Uterus (tissue), 4 donors: ENCODE results near the gene KLF6. TPM values are rescaled to one million over a fixed set of nuclear protein-coding genes. Genes with fewer than 3 reads are reported as not detected.
A peak's percentile ranks its signal among the peaks of the same experiment; 100 is the strongest.

ENCODE experiments used
- DNase-seq, 2 donors: peaks; one replicate each; pipeline ENCODE4 v3.0.0-alpha.2; 2019 to 2020
- H3K27ac ChIP-seq, 2 donors: fragments of 200-600 bp; sonication (generic); 1 replicate in 1 of 2; 2 replicates in 1 of 2; pipeline ENCODE4 v1.5.1; 2016 to 2018
- H3K27me3 ChIP-seq, 2 donors: fragments of 200-600 bp; sonication (generic); one replicate each; pipeline ENCODE4 v1.5.1; 2018 to 2019; ENCODE audit warnings: control low read depth in 1 of 2
- H3K36me3 ChIP-seq, 2 donors: fragments of 200-600 bp; sonication (generic); one replicate each; pipeline ENCODE4 v1.5.1; 2019; ENCODE audit warnings: control low read depth in 1 of 2
- H3K4me1 ChIP-seq, 2 donors: fragments of 200-600 bp; sonication (generic); one replicate each; pipeline ENCODE4 v1.5.1; 2018 to 2019; ENCODE audit warnings: control low read depth in 1 of 2
- H3K4me3 ChIP-seq, 2 donors: fragments of 200-600 bp; sonication (generic); 1 replicate in 1 of 2; 2 replicates in 1 of 2; pipeline ENCODE4 v1.5.1; 2018 to 2019; ENCODE audit warnings: mild to moderate bottlenecking in 1 of 2
- H3K9me3 ChIP-seq, 2 donors: fragments of 200-600 bp; sonication (generic); one replicate each; pipeline ENCODE4 v1.5.1; 2019; ENCODE audit warnings: control low read depth in 1 of 2
- POLR2A ChIP-seq, 2 donors: fragments of 450-650 bp; IDR thresholded peaks; one replicate each; pipeline ENCODE4 v1.6.1; 2016; ENCODE audit warnings: antibody characterized with exemption in 2 of 2, mild to moderate bottlenecking in 1 of 2, moderate library complexity in 1 of 2
- intact Hi-C: fragments of 100-400 bp; cut with DNase I; formaldehyde crosslinking; loops from one replicate; pipeline ENCODE4 v1.15.1; 2023; ENCODE audit warnings: low total_unique reads
- total RNA-seq, 4 donors: library from RNA; depleted of rRNA in 3 of 4; stranded (reverse); fragments of >200 nt in 3 of 4; gene quantifications; one replicate each; pipeline versions ENCODE4 v1.1.0 to v1.2.4, GENCODE V29; 2014 to 2023
- TF ChIP-seq, protein P1 (sequence below), 4 experiments: fragments of 200-600 bp in 2 of 4; fragments of 450-650 bp in 2 of 4; sonication (generic) in 2 of 4; IDR thresholded peaks; one replicate each; pipeline ENCODE4 v1.5.1; 2016 to 2019; ENCODE audit warnings: antibody characterized with exemption in 4 of 4, mild to moderate bottlenecking in 2 of 4, moderate library complexity in 1 of 4
- donor health status: DM: yes; HTN: yes; CAD: no.

The KLF6 gene
- total RNA-seq, 4 donors from 2014 or later = 47.9 to 128 (median 87.4) TPM

DNA sequence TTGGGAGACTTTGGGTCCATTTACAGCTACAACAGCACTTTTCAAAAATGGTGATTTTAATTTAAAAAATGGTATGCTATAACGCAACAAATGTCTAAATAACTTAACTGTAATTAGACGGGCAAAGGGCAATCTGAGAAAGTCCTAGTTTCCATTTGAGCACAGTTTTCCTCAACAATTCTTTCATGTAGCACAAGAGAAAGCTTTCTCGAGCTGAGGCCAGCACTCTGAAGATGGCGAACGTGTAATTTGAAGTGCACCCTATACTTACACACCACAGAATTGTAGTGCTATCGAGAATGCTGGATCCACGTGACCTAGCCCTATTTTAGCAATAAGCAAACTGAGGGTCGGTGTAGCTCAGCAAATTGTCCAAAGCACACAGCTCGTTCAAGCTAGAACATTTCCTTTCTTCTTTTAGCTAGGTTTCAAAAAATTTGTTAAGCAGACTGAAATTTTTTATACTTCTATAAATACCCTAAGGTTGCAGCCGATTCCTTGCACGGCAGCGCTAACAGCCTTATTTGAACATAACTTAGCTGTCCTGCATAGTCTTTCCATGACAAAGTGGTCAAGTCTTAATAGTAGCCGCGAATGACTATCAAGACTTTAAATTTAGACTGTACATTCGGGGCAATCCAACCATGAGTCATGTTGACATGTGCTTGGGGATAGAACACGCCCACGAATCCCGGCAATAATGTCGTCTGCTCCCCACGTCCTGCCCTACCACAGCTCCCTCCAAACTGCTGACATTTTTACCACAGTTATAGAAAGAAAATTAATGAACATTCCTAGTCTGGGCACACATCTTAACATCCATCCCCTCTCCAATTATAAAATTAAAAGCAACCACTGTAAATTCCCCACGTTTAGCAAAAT is 10.0 kb downstream of the KLF6 start:
- H3K36me3 ChIP-seq = no peaks in the 10 kb centered on the region
- H3K4me3 ChIP-seq = no peak overlapping the region
- H3K27ac ChIP-seq = peak overlapping the region; percentile 99 to 100
- peak; percentile 51 to 59 for DNase-seq
- no peaks in the 10 kb centered on the region for H3K27me3 ChIP-seq
- no peaks in the 10 kb centered on the region for H3K9me3 ChIP-seq
- no peak for TF ChIP-seq POLR2A (IDR thresholded peaks at IDR 0.05)
- TF ChIP-seq, protein P1, sequence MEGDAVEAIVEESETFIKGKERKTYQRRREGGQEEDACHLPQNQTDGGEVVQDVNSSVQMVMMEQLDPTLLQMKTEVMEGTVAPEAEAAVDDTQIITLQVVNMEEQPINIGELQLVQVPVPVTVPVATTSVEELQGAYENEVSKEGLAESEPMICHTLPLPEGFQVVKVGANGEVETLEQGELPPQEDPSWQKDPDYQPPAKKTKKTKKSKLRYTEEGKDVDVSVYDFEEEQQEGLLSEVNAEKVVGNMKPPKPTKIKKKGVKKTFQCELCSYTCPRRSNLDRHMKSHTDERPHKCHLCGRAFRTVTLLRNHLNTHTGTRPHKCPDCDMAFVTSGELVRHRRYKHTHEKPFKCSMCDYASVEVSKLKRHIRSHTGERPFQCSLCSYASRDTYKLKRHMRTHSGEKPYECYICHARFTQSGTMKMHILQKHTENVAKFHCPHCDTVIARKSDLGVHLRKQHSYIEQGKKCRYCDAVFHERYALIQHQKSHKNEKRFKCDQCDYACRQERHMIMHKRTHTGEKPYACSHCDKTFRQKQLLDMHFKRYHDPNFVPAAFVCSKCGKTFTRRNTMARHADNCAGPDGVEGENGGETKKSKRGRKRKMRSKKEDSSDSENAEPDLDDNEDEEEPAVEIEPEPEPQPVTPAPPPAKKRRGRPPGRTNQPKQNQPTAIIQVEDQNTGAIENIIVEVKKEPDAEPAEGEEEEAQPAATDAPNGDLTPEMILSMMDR (IDR thresholded peaks at IDR 0.05) = no peak
- peaks cover 5 to 12% of the 10 kb centered on the region in 2 donors for H3K4me1 ChIP-seq
- intact Hi-C loops = no loop called here

DNA sequence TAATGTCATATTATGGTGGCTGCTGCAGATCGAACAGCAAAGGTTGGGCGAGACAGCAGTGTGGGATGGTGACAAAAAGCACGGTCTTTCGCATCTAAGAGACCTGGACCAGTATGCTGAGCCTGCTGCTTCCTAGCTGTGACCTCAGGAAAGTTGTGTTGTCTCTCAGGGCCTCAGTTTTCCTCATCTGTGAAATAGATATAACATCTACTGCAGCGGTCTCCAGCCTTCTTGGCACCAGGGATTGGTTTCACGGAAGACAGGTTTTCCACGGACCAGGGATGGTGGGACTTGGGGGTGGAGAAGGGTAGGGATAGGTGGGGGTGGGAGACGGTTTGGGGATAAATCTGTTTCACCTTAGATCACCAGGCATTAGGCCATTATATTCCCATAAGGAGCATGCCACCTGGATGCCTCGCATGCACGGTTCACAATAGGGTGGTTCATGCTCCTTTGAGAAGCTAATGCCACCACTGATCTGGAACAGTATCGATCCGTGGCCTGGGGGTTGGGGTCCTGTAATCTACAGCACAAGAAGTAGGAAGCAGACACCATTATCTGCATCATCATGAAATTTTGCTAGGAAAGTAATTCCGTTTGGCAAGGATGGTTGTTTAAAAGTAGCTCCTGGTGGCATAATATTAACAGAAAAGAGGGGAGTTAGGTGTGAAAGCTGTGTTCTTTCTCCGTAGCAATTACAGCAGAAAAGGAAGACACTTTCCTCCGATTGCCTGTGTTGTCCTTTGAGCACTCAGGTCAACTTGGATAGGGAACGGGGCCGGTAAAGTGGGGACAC is 10.8 kb downstream of the KLF6 start:
- Histone ChIP-seq H3K27me3 (no peaks in the 10 kb centered on the region), H3K4me1 (peaks cover 5 to 12% of the 10 kb centered on the region in 2 donors), H3K9me3 (no peaks in the 10 kb centered on the region), H3K27ac (peak overlapping the region; percentile 99 to 100), H3K4me3 (no peak overlapping the region), H3K36me3 (no peaks in the 10 kb centered on the region)
- intact Hi-C loops = no loop called here
- no peak for DNase-seq
- no peak for TF ChIP-seq POLR2A (IDR thresholded peaks at IDR 0.05)
- TF ChIP-seq, protein P1 (IDR thresholded peaks at IDR 0.05) = no peak

DNA sequence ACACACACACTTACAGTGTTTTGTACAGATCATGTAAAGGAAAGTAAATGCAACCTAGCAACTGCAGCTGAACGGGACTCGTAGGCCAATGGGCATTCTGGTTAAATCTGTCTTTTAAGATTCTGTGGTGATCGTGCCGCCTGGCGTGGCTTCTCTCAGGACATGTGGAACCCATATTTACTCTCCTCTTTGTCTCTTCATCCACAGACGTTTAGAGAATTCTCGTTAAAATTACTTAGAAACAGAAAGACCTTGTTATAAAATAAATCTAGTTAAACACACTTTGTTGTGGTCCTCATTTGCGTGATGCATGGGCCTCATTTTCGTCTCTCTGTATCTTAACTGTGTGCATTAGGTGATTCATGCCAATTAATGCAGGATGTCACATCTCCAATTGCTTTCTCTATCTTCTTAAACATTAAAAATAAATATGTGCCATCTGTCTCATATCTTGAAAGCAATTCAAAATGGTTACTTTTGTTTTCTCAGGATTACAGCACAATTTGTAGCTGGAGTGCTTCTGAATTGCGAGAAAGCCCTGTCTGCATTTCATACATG is 11.5 kb downstream of the KLF6 start:
- Histone ChIP-seq H3K27me3 (no peaks in the 10 kb centered on the region), H3K36me3 (no peaks in the 10 kb centered on the region), H3K27ac (peak overlapping the region; percentile 99 to 100), H3K9me3 (no peaks in the 10 kb centered on the region), H3K4me3 (no peak overlapping the region), H3K4me1 (peaks cover 5 to 12% of the 10 kb centered on the region in 2 donors)
- intact Hi-C loops = no loop called here
- no peak for DNase-seq
- TF ChIP-seq, protein P1 (IDR thresholded peaks at IDR 0.05) = no peak
- TF ChIP-seq POLR2A (IDR thresholded peaks at IDR 0.05) = no peak

- no peak for DNase-seq
- intact Hi-C loops = no loop called here
Observed at GRCh38 chr10:3772361-3773171, 12.4 kb downstream of the KLF6 start.

More at GRCh38 chr10:3772361-3773171, 12.4 kb downstream of the KLF6 start:
- Histone ChIP-seq H3K27me3 (no peaks in the 10 kb centered on the region), H3K4me1 (peaks cover 0 to 5% of the 10 kb centered on the region in 2 donors), H3K4me3 (no peak overlapping the region), H3K36me3 (no peaks in the 10 kb centered on the region), H3K9me3 (no peaks in the 10 kb centered on the region), H3K27ac (no peak overlapping the region)
- TF ChIP-seq POLR2A (IDR thresholded peaks at IDR 0.05) = no peak
- TF ChIP-seq, protein P1 (IDR thresholded peaks at IDR 0.05) = no peak
